ENCODE measurements around the gene CCN6. TPM values are rescaled to one million over a fixed set of nuclear protein-coding genes. Genes with fewer than 3 reads are reported as not detected.

The CCN6 gene
- total RNA-seq, 4 donors from 2014 or later: not detected

- H3K27me3 ChIP-seq: no peaks in the 10 kb centered on the region
- peak; percentile 27 for ATAC-seq
- peaks cover 0 to 25% (median 0%) of the 10 kb centered on the region in 3 donors for H3K4me1 ChIP-seq
- peak overlapping the region in 2 of 4 donors; percentile 28 to 52 for H3K27ac ChIP-seq
- H3K36me3 ChIP-seq: peaks cover 24 to 100% of the 10 kb centered on the region in 2 donors
- no peak for TF ChIP-seq POLR2AphosphoS5 (IDR thresholded peaks at IDR 0.05)
- TF ChIP-seq POLR2A (IDR thresholded peaks at IDR 0.05): no peak
- no peak for TF ChIP-seq EP300 (IDR thresholded peaks at IDR 0.05)
- no peak for TF ChIP-seq CTCF (IDR thresholded peaks at IDR 0.05)
- H3K4me3 ChIP-seq: no peak overlapping the region
- 15 to 29% methylated on average over 1 of the region's 1 CpG for WGBS, 2 donors (ENCODE audit: low coverage in 1 of 2)
- H3K9me3 ChIP-seq: no peaks in the 10 kb centered on the region
These were observed 63.6 kb downstream of the CCN6 start for GRCh38 chr6:112117554-112117953.

- Histone ChIP-seq H3K36me3 (peaks cover 24 to 100% of the 10 kb centered on the region in 2 donors), H3K27me3 (no peaks in the 10 kb centered on the region), H3K9me3 (no peaks in the 10 kb centered on the region), H3K4me1 (peaks cover 0 to 21% (median 0%) of the 10 kb centered on the region in 3 donors), H3K4me3 (no peak overlapping the region), H3K27ac (peak overlapping the region in 2 of 4 donors; percentile 28 to 52)
- ATAC-seq: no peak
- TF ChIP-seq POLR2AphosphoS5 (IDR thresholded peaks at IDR 0.05) (no peak), EP300 (IDR thresholded peaks at IDR 0.05) (no peak), CTCF (IDR thresholded peaks at IDR 0.05) (no peak), POLR2A (IDR thresholded peaks at IDR 0.05) (no peak)
These were observed 64.1 kb downstream of the CCN6 start for GRCh38 chr6:112118034-112118433.

Other genes starting within 250 kb of the CCN6 start
- 100 to 1,000 TPM in 1 of 4 donors, 10 to 100 TPM in 3; 58.6 to 101 (median 69.9) TPM for gene FYN, start 180.7 kb upstream of the CCN6 start, total RNA-seq
- 10 to 100 TPM; 17.5 to 58.2 (median 31.6) TPM for gene TUBE1, start 33.4 kb downstream of the CCN6 start, total RNA-seq
- 10 to 100 TPM in 3 of 4 donors, 1 to 10 TPM in 1; 9.5 to 26.1 (median 13.8) TPM for gene FAM229B, start 33.5 kb downstream of the CCN6 start, total RNA-seq
- gene LAMA4, start 200.5 kb downstream of the CCN6 start, total RNA-seq: 100 to 1,000 TPM; 240 to 305 (median 265) TPM